ENCODE results near the gene HSBP1L1.
A peak's percentile ranks its signal among the peaks of the same experiment; 100 is the strongest.

The HSBP1L1 gene

GRCh38 chr18:79942211-79942610, 22.2 kb upstream of the HSBP1L1 start:
- in situ Hi-C loops (cut with HindIII; ENCODE audit: low pct_ligation_motif_present, low pct_unique_long_range_greater_than_20kb, low sequenced_read_pairs), result no loop called here

GRCh38 chr18:79942786-79943607, 21.4 kb upstream of the HSBP1L1 start:
- in situ Hi-C loops (cut with HindIII; ENCODE audit: low pct_ligation_motif_present, low pct_unique_long_range_greater_than_20kb, low sequenced_read_pairs), result no loop called here
- no peak for DNase-seq

More at GRCh38 chr18:79942211-79942610, 22.2 kb upstream of the HSBP1L1 start:
- DNase-seq, result no peak

DNA sequence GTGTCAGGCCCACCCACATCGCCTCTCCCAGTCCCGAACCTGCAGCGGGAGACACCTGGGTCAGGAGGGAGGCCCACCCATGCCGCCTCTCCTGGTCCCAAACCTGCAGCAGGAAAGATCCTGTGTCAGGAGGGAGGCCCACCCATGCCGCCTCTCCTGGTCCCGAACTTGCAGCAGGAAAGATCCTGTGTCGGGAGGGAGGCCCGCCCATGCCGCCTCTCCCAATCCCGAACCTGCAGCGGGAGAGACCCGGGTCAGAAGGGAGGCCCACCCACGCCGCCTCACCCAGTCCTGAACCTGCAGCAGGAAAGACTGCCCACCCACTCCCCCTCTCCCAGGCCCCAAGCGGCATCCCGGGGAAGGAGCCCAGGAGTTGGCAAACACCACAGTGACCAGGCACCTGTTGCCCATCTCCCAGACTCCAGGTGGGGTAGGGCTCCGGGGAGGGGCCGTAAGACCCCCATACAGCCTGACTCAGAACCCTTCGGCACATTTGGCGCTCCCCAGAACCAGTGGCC, 20.8 kb upstream of the HSBP1L1 start:
- no peak for DNase-seq

DNA sequence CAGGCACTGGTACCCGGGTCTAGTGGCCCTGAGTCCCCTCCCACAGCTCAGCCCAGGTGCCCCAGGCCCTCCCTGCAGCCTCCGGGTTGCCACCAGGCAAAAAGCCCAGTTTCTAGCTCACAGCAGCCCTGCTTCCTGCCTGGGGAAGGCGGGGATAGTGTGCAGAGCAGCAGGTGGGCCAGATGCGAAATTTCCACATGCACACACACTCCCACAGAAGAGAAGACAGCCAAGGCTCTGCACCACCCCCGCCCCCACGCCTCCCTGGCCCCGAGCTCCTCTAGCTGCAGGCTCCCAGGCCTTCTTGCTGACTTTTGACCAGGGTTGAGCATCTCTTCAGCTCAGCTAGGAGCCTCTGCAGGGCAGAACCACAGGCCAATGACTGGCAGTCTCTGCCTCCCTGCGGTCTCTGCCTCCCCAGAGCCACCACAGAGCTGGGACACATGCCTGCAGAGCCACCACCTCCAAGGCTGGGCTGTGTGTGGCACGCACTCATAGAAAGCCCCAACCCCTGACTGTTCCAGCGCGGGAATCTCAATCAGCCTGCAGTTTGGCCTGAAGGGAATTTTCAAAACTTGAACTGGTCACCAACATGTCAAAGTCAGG, 20.2 kb upstream of the HSBP1L1 start:
- DNase-seq, result no peak
- in situ Hi-C loops (cut with HindIII; ENCODE audit: low pct_ligation_motif_present, low pct_unique_long_range_greater_than_20kb, low sequenced_read_pairs), result no loop called here

More for the DNA sequence above, 20.8 kb upstream of the HSBP1L1 start:
- in situ Hi-C loops (cut with HindIII; ENCODE audit: low pct_ligation_motif_present, low pct_unique_long_range_greater_than_20kb, low sequenced_read_pairs), result no loop called here

DNA sequence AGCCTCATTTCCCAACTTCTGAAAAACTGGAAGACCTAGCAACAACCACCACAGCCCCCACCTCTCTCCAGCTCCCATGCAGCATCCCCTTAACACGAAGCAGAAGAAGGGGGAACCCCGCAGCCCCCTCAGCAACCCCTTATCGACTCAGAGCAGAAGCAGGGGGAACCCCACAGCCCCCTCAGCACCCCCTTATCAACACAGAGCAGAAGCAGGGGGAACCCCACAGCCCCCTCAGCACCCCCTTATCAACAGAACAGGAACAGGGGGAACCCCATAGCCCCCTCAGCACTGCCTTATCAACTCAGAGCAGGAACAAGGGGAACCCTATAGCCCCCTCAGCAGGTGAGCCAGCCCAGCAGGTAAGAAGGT, 19.7 kb upstream of the HSBP1L1 start:
- in situ Hi-C loops (cut with HindIII; ENCODE audit: low pct_ligation_motif_present, low pct_unique_long_range_greater_than_20kb, low sequenced_read_pairs), result no loop called here
- DNase-seq, result no peak

DNA sequence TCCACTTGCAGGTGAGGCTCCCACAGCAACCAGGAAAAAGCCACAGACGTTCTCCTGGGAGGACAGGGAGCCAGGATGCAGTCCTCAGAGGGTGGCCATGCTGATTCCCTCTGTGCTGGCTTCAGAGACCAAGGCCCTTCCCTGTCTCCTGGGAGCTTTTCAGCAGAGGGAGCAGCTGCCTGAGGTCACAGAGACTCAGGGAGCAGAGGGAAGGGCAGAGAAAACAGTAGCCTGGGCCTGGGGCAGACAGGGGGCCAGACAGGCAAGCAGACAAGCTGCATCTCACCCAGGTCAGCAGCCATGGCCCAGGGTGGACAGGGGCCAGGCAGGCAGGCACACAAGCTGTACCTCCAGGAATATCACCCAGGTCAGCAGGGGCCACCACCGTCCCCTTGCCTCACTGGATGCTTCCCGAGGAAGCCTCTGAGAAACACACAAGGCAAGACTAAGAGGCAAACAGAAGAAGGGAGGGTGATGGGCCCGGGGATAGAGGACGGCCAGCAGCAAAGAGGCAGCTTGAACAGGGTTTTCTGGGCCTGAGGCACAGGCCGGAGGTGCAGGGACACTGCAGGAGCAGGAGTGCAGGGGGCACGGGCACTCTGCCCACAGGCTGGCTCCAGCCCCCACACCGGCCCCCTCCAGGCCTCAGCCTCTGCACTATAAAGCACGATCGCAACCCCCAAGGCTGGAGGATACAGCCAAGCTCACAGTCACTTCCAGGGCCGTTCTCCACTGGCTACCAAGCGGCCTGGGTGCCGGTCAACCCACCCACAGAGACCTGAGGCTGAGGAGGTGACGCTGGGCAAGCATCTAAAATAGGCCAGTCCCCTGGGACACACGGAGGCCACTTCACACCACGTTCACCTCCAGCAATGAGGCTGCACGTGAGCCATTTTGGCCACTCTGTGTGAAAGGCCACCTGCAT, 19.1 kb upstream of the HSBP1L1 start:
- in situ Hi-C loops (cut with HindIII; ENCODE audit: low pct_ligation_motif_present, low pct_unique_long_range_greater_than_20kb, low sequenced_read_pairs), result no loop called here
- no peak for DNase-seq

GRCh38 chr18:79947054-79947755, 17.2 kb upstream of the HSBP1L1 start:
- DNase-seq, result no peak
- in situ Hi-C loops (cut with HindIII; ENCODE audit: low pct_ligation_motif_present, low pct_unique_long_range_greater_than_20kb, low sequenced_read_pairs), result no loop called here

- in situ Hi-C loops (cut with HindIII; ENCODE audit: low pct_ligation_motif_present, low pct_unique_long_range_greater_than_20kb, low sequenced_read_pairs), result no loop called here
Measured at GRCh38 chr18:79947881-79948610, 16.4 kb upstream of the HSBP1L1 start.

GRCh38 chr18:79948719-79949411, 15.6 kb upstream of the HSBP1L1 start:
- no peak for DNase-seq
- in situ Hi-C loops (cut with HindIII; ENCODE audit: low pct_ligation_motif_present, low pct_unique_long_range_greater_than_20kb, low sequenced_read_pairs), result no loop called here

More at GRCh38 chr18:79947881-79948610, 16.4 kb upstream of the HSBP1L1 start:
- DNase-seq, result no peak

DNA sequence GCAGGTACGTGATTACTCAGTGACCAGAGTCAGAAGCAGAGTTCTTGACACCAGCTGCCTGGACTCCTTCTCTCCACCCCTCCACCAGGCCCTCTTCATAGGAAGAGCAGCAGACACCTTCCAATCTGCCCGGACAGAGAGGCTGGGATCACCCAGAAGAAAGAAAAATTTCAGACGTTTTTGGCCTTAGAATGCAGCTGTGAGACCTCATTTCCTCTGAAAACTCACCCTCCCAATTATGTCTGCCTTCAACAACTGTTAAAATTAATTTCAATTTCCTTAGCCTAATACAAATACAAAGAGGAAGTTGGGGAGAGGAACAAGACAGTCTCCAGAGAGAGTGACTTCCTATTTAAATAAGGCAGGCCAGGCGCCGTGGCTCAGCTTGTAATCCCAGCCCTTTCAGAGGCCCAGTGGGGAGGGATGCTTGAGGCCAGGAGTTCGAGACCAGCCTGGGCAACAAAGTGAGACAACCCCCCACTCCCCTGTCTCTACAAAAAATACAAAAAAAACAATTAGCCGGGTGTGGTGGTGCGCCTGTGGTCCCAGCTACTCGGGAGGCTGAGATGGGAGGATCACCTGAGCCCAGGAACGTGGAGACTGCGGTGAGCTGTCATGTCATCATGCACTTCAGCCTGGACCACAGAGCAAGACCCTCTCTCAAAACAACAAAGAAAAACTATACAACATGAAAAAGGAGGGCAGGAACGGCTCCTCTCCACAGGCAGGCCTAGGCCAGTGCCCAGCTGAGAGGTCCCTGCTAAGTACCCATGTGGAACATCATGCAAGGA, 14.6 kb upstream of the HSBP1L1 start:
- in situ Hi-C loops (cut with HindIII; ENCODE audit: low pct_ligation_motif_present, low pct_unique_long_range_greater_than_20kb, low sequenced_read_pairs), result no loop called here
- no peak for DNase-seq

GRCh38 chr18:79950515-79951341, 13.7 kb upstream of the HSBP1L1 start:
- in situ Hi-C loops (cut with HindIII; ENCODE audit: low pct_ligation_motif_present, low pct_unique_long_range_greater_than_20kb, low sequenced_read_pairs), result no loop called here
- peak; percentile 12 for DNase-seq

- DNase-seq, result peak; percentile 79
- in situ Hi-C loops (cut with HindIII; ENCODE audit: low pct_ligation_motif_present, low pct_unique_long_range_greater_than_20kb, low sequenced_read_pairs), result no loop called here
Measured at GRCh38 chr18:79951545-79952455, 12.6 kb upstream of the HSBP1L1 start, which contains the start of gene SLC66A2. TSS of gene SLC66A2 (minus strand) at chr18:79951653. CDS start at chr18:79950926, 727 bp downstream.

DNA sequence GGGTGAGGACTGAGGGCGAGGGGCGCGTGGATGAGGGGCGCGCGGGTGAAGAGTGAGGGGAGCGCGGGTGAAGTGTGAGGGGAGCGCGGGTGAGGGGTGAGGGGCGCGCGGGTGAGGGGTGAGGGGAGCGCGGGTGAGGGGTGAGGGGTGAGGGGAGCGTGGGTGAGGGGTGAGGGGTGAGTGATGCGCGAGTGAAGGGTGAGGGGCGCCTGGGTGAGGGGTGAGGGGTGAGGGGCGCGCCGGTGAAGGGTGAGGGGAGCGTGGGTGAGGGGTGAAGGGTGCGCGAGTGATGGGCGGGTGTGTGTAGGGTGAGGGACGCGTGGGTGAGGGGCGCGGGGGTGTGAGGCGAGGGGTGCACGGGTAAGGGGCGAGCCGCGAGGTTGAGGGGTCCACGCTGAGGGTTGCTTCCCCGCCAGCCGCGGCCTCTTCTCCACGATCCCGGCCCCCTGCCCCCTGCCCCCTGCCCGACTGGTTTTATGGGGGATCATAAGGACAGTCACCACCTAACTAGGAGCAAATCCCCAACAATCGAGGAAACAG, 11.9 kb upstream of the HSBP1L1 start:
- in situ Hi-C loops (cut with HindIII; ENCODE audit: low pct_ligation_motif_present, low pct_unique_long_range_greater_than_20kb, low sequenced_read_pairs), result no loop called here

DNA sequence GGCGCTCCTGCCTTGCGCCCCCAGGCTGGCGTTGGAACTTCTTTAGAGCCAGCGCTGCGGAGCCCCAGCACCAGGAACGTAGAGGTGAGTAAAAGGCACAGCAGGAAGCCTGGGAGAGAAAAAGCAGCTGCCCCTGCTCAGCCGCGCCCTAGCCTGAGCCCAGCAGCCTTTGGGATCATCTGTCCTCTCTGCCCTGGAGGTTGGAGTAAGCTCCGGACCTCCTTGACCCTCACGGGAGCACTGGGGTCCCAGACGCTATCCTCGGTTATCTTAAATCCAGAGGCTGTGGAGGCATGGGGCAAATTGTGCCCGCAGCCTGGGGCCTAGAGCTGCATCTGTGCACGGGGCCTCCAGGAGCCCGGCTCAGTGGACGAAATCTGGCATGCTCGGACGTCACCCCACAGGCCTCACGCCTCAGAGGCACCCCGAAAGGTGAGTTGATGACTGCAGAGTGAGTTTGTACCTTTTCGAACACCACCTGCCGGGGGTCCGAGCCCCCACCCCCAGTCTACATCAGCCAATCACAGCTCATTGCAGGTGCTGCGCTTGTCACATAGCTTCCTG, 11.4 kb upstream of the HSBP1L1 start:
- no peak for DNase-seq
- in situ Hi-C loops (cut with HindIII; ENCODE audit: low pct_ligation_motif_present, low pct_unique_long_range_greater_than_20kb, low sequenced_read_pairs), result no loop called here

More for the DNA sequence above, 11.9 kb upstream of the HSBP1L1 start:
- no peak for DNase-seq

Data from ACHN (cell line).